ACHN (cell line): ENCODE results near the gene KDM4C.
"Not testable (repeated sequence)": the region's sequence is repeated elsewhere in the genome, so short reads cannot be mapped to it uniquely, and the experiment has no call there.

Experiments used
- DNase-seq: peaks from one replicate; pipeline ENCODE4 v3.0.0-alpha.2; 2015
- in situ Hi-C: cut with HindIII; loops from 2 replicates; pipeline ENCODE4 v1.10.0; 2017; ENCODE audit warnings: low sequenced_read_pairs, low pct_ligation_motif_present, low pct_unique_long_range_greater_than_20kb

The KDM4C gene

GRCh38 chr9:6938873-6939272 is 181.1 kb downstream of the KDM4C start:
- no peak for DNase-seq
- in situ Hi-C loops: no loop called here

GRCh38 chr9:6941501-6941900 is 183.7 kb downstream of the KDM4C start:
- in situ Hi-C loops: no loop called here
- DNase-seq: no peak

DNA sequence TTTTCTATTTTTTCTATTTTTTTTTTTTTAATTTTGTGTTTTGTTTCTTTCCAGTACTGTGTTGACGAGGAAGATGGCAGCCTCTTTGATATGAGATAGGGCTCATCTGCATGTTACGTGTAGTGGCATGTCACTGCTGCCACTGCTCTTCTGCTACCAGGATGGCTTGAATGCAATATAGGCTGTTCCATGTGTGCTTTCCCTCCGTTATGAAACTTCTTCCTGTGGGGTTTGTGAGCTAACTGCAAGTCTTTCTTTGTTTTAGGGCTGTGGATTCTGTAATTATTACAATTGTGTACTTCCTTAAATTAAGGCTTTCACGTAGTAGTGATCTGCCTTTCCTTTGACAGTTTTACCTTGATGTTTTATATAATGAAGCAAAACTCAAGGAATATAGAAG is 184.6 kb downstream of the KDM4C start:
- DNase-seq: no peak
- in situ Hi-C loops: no loop called here

GRCh38 chr9:6943293-6943692 is 185.5 kb downstream of the KDM4C start:
- in situ Hi-C loops: no loop called here
- no peak for DNase-seq

DNA sequence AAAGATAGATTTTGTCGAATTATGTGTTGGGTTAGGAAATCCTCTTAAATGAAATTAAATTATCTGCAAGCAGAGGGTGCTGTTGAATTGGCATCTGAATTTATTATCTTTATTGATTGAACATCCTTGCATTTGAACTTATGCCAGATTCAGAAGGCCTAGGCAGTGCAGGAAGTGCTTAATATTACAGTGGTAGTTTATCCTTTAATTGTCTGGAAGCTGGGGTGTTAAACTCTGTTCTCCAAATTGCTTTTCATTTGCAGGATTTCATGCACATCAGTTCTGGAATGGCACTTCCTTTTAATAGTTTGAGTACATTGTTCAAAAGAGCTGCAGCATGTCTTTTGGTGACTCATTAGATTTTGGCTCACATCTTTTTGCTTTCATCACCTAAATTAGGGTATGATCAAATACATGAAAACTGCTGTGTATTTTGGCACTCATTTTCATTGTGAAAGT is 186.3 kb downstream of the KDM4C start:
- in situ Hi-C loops: no loop called here

DNA sequence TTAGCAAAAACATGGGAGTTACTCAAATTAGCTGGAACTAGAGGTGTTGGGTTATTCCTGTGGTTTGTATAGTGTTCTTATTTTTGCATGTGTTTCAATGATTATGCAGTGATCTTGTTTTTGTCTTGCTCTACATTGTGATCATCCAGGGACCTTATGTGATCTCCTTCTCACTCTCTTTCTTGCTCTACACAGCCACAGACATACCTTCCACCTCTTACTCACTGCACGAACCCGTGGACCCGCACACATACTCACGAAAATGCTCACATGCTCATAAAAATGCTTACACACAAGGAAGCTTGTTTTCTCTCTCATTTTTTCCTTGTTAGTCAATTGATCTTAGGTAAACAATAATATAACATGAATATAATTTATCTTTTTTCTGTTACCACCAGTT is 187.1 kb downstream of the KDM4C start:
- no peak for DNase-seq

More for the DNA sequence above, 186.3 kb downstream of the KDM4C start:
- no peak for DNase-seq

DNA sequence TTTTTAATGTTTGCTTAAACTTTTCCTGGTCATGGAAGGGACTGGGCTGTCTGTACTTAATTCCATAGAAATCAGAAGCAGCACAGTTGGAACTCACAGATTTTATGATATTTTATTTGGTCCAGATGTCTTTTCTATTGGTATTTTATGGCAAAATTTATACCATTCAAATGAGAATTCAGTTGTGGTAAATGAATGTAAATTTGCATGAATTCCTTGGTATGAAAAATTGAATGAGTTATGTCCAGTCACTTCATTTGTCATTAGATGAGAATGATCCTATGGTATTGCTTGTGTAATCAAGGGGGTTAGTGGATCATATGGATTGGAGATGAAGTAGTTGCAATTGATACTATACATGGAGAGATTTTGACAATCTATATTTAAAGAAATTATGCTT is 188.0 kb downstream of the KDM4C start:
- in situ Hi-C loops: no loop called here
- DNase-seq: no peak

More for the DNA sequence above, 187.1 kb downstream of the KDM4C start:
- in situ Hi-C loops: no loop called here

DNA sequence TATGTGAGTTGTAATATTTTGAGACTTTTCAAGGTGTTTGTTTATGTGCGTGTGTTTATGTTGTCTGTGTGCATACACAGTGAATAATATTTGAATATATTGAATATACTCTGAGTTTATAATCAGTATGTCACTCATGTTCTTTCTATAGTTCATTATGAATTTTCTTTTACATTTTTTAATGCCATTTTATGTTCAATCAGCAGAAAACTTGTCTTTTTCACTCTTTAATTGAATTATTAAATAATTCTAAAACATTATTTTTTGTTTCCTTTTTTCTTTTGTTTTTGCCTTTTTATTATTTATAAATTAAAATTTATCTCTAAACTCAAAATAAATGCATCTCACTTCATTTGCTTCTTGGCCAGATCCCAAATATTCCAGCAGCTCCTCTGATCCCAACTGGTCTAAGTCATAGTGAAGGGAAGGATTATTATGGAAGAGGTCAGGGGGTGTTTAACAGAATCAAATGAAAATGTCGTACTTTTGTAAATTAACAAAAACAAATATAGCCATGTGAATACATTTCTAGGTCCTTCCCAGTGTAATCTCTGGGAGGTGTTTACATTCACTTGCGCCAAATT is 188.9 kb downstream of the KDM4C start:
- in situ Hi-C loops: no loop called here
- no peak for DNase-seq

- in situ Hi-C loops, DNase-seq: not testable (repeated sequence)
Measured at GRCh38 chr9:6948921-6949320, 191.1 kb downstream of the KDM4C start.

DNA sequence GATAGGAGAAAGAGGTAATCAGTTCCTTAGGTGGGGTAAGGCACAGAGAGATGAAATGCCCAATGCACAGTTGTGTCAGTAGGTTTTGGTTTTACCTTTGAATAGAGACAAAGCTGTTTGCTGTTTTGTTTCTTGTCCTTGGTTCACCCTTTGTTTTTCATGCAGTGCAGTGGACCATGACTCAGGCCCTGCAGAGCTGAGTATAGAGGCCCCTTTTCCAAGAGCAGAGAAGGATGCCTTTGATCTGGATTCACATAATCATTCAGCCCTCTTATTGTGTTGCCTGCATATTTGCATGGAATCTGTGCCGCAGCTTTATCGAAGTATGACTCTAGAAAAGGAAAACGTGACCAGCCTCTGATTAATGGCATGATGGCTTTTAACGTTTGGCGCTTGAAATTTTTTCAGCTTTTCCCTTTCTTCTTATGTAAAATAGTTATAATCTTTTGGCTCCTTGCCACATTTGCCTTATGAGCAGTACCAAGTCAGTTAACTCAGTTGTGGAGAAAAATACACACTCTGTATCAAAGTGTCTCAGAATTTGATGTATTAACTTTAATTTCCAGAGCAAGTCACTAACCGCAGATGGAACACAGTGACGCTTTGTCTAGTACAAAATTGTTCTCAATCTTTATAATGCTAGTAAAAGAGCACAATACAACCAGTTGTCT is 197.6 kb downstream of the KDM4C start:
- no peak for DNase-seq
- in situ Hi-C loops: no loop called here

GRCh38 chr9:6956879-6957278 is 199.1 kb downstream of the KDM4C start:
- no peak for DNase-seq
- in situ Hi-C loops: no loop called here

DNA sequence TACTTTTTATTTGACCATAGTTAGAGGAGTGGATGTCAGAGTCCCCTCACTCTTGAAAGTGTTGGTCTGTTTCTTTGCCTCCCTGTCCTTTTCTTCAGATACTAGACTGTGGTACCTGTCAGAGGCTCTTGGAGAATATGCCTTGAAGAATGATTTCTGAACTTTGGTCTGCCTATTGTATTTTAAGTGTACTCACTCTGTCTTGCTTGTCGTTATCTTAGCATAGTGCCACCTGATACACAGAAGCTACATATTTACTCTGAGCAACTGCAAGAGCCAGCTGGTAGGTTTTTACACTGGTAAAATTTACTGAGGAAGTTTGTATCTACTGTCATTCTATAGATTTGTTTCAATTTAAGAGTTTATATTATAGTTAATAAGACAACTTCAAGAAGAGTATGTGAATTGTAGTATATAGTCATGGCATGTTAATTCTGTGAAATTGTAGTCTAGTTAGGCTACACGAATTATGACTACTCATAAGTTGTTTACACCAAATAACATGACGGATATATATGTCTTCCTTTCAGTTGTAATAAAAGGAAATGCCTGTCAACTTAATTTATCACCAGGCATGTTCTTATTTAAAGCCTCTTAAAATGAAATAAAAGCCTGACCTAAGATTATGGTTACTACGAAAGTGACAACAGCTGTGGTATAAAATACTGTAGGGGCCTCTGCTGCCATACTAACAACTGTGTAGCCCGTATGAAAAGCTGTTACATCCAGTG is 201.7 kb downstream of the KDM4C start:
- DNase-seq: no peak
- in situ Hi-C loops: no loop called here

GRCh38 chr9:6960777-6961176 is 203.0 kb downstream of the KDM4C start:
- DNase-seq: no peak
- in situ Hi-C loops: no loop called here

- DNase-seq: no peak
- in situ Hi-C loops: no loop called here
Measured at GRCh38 chr9:6961845-6962522, 204.2 kb downstream of the KDM4C start.

GRCh38 chr9:6965566-6965965 is 207.8 kb downstream of the KDM4C start:
- no peak for DNase-seq
- in situ Hi-C loops: no loop called here

GRCh38 chr9:6968271-6968670 is 210.5 kb downstream of the KDM4C start:
- DNase-seq: no peak
- in situ Hi-C loops: no loop called here

DNA sequence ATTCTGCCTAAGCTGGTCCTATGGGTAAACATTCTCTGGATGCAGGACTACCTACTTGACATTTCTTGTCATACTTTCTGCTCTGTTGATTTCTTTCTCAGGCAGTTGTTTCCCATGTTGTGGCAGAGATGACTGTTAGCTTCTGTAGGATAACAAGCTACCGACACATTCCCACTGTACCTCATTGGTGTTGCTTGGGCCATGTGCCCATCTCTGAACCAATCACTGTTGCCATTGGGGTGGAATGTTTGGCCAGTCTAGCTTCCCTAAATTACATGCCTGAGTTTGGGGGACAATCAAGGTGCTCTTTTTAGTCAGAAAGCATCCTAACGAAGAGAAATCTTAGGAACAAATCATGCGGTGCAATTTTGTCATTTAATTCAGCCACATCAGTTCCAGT is 212.0 kb downstream of the KDM4C start:
- in situ Hi-C loops: no loop called here

GRCh38 chr9:6973089-6973488 is 215.3 kb downstream of the KDM4C start:
- no peak for DNase-seq
- in situ Hi-C loops: no loop called here

More for the DNA sequence above, 212.0 kb downstream of the KDM4C start:
- DNase-seq: no peak

DNA sequence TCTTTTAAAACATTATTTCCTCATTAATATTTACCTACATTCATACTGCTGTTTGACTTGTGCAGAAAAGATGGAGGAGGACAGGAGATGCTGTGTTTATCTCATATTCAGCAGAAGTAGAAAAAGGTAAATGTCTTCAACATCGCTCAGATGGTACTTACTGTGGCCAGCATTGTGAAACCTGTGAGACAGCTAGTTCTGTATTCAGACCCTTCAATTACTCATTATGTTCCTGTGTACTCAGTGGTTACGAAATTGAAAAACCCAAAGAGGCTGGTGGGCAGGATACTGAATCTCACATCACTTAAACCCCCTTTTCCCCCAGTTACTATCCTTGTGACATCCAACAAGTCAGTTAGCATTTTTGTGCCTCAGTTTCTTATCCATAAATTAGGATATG is 216.0 kb downstream of the KDM4C start:
- in situ Hi-C loops: no loop called here

More for the DNA sequence above, 216.0 kb downstream of the KDM4C start:
- DNase-seq: no peak
